B cell (primary cell): ENCODE measurements around the gene CNOT6. TPM values are rescaled to one million over a fixed set of nuclear protein-coding genes. Genes with fewer than 3 reads are reported as not detected.

ENCODE experiments used
- ATAC-seq: fragments of 200-7000 bp; cut with Tn5 transposase; one replicate; pipeline ENCODE4 v1.10.0; 2021; ENCODE audit warnings: low read depth, mild to moderate bottlenecking, moderate number of reproducible peaks, moderate library complexity
- CTCF ChIA-PET: fragments of 350-600 bp; sonication (Branson Sonifier 250); formaldehyde crosslinking; loops from one replicate; lab custom pipeline; 2021; ENCODE audit warnings: antibody characterized with exemption, inconsistent platforms; lab: Charles Lee
- POLR2A ChIA-PET: fragments of 350-600 bp; sonication (Branson Sonifier 250); formaldehyde crosslinking; loops from one replicate; lab custom pipeline; 2021; ENCODE audit warnings: antibody characterized with exemption; lab: Charles Lee
- DNase-seq: peaks from one replicate; pipeline ENCODE4 v3.0.0; 2013
- H2AFZ ChIP-seq: 2 replicates; pipeline ENCODE4 v1.6.1; 2012; ENCODE audit warnings: mild to moderate bottlenecking, low read depth, low read length; ENCODE audit not compliant: insufficient read depth, poor library complexity, severe bottlenecking
- H3K27ac ChIP-seq, 2 donors: 1 replicate in 1 of 2; 2 replicates in 1 of 2; pipeline ENCODE4 v1.5.1; 2012 to 2013; ENCODE audit warnings: low read length in 2 of 2, mild to moderate bottlenecking in 2 of 2, moderate library complexity in 1 of 2
- H3K27me3 ChIP-seq, 4 experiments: fragments of 200-600 bp in 1 of 4; sonication (generic) in 1 of 4; replicated peaks in 1 of 4; 1 replicate in 2 of 4; 2 replicates in 2 of 4; pipeline versions ENCODE4 v1.6.1 to v1.7.0; 2013 to 2016; ENCODE audit warnings: low read length in 3 of 4, mild to moderate bottlenecking in 2 of 4, mixed read lengths in 1 of 4, moderate library complexity in 1 of 4; ENCODE audit not compliant: insufficient read depth in 4 of 4, control insufficient read depth in 3 of 4; ENCODE audit errors: control extremely low read depth in 1 of 4
- H3K36me3 ChIP-seq, 2 experiments: replicated peaks in 1 of 2; 1 replicate in 1 of 2; 2 replicates in 1 of 2; pipeline versions ENCODE4 v1.6.1 to v1.7.1; 2013; ENCODE audit warnings: low read length in 1 of 2; ENCODE audit not compliant: insufficient read depth in 2 of 2, control insufficient read depth in 1 of 2; ENCODE audit errors: control extremely low read depth in 1 of 2, extremely low read depth in 1 of 2
- H3K4me1 ChIP-seq, 2 donors: fragments of 200-600 bp in 1 of 2; sonication (generic) in 1 of 2; 1 replicate in 1 of 2; 2 replicates in 1 of 2; pipeline versions ENCODE4 v1.5.1 to v1.6.1; 2013 to 2017; ENCODE audit warnings: low read length in 2 of 2; ENCODE audit not compliant: control insufficient read depth in 2 of 2, insufficient read depth in 2 of 2
- H3K4me2 ChIP-seq: replicated peaks from 2 replicates; pipeline ENCODE3; 2012; ENCODE audit warnings: mild to moderate bottlenecking, low read depth, low read length; ENCODE audit not compliant: poor library complexity, severe bottlenecking
- H3K4me3 ChIP-seq, 5 experiments: fragments of 200-600 bp in 1 of 5; sonication (generic) in 1 of 5; 1 replicate in 3 of 5; 2 replicates in 2 of 5; pipeline versions ENCODE4 v1.5.1 to v1.7.0; 2011 to 2016; ENCODE audit warnings: low read length in 4 of 5, mild to moderate bottlenecking in 4 of 5, low read depth in 2 of 5, control low read depth in 1 of 5, moderate library complexity in 1 of 5; ENCODE audit not compliant: insufficient read depth in 1 of 5; ENCODE audit errors: control extremely low read depth in 1 of 5, extremely low read depth in 1 of 5
- H3K79me2 ChIP-seq: fragments of 200-600 bp; sonication (generic); one replicate; pipeline ENCODE4 v1.6.0; 2016; ENCODE audit warnings: low read length; ENCODE audit not compliant: control insufficient read depth, insufficient read depth
- H3K9ac ChIP-seq: fragments of 200-600 bp; sonication (generic); 2 replicates; pipeline ENCODE4 v1.6.1; 2017; ENCODE audit warnings: mild to moderate bottlenecking, low read length, moderate library complexity
- H3K9me3 ChIP-seq, 3 donors: one replicate each; pipeline versions ENCODE4 v1.6.1 to v1.7.1; 2013; ENCODE audit warnings: low read length in 2 of 3; ENCODE audit not compliant: control insufficient read depth in 2 of 3, insufficient read depth in 1 of 3; ENCODE audit errors: control extremely low read depth in 1 of 3
- H4K20me1 ChIP-seq: 2 replicates; pipeline ENCODE4 v1.6.0; 2012; ENCODE audit warnings: mild to moderate bottlenecking, low read length; ENCODE audit not compliant: insufficient read depth, control insufficient read depth, poor library complexity, severe bottlenecking
- H3K27ac Mint-ChIP-seq: one replicate; pipeline ENCODE4 v1.8.0; 2021; ENCODE audit warnings: mixed read lengths
- H3K27me3 Mint-ChIP-seq: one replicate; pipeline ENCODE4 v1.8.0; 2021; ENCODE audit warnings: mixed read lengths
- H3K4me1 Mint-ChIP-seq: one replicate; pipeline ENCODE4 v1.8.0; 2021; ENCODE audit warnings: mixed read lengths
- H3K4me3 Mint-ChIP-seq: one replicate; pipeline ENCODE4 v1.8.0; 2021; ENCODE audit warnings: mixed read lengths
- H3K9me3 Mint-ChIP-seq: one replicate; pipeline ENCODE4 v1.8.0; 2022; ENCODE audit warnings: mixed read lengths; ENCODE audit not compliant: insufficient read depth
- EZH2 ChIP-seq: IDR thresholded peaks from 2 replicates; pipeline ENCODE4 v1.6.1; 2012; ENCODE audit warnings: borderline replicate concordance, low read depth, mild to moderate bottlenecking, moderate library complexity, low read length; ENCODE audit not compliant: insufficient read depth, poor library complexity, severe bottlenecking
- WGBS: methylation state at CpG from one replicate; pipeline ENCODE4 v1.1.5; 2013; ENCODE audit warnings: missing lambda C conversion rate; ENCODE audit not compliant: insufficient coverage; 5-methylcytosine and 5-hydroxymethylcytosine counted together
- intact Hi-C: fragments of 100-400 bp; cut with micrococcal nuclease; formaldehyde crosslinking; loops from one replicate; pipeline ENCODE4 v1.10.0; 2022
- polyA plus RNA-seq: library from polyadenylated mRNA; depleted of rRNA; stranded (reverse); fragments of >200 nt; gene quantifications from 2 replicates; pipeline ENCODE4 v1.2.3, GENCODE V29; 2012
- total RNA-seq, 2 donors: library from RNA; stranded (reverse); fragments of 120-200 nt in 1 of 2; gene quantifications; 1 replicate in 1 of 2; 2 replicates in 1 of 2; pipeline versions ENCODE4 v1.2.3 to v1.2.4, GENCODE V29; 2013 to 2022
- TF ChIP-seq, protein P1 (sequence below): fragments of 200-600 bp; IDR thresholded peaks from one replicate; pipeline ENCODE4 v1.8.0; 2022; ENCODE audit warnings: antibody characterized with exemption, mild to moderate bottlenecking

CNOT6 gene
- total and polyA plus RNA-seq, 2 donors (not counting 1 experiment from before 2014, with no cell fraction given), result 4.3 to 31.1 TPM

DNA sequence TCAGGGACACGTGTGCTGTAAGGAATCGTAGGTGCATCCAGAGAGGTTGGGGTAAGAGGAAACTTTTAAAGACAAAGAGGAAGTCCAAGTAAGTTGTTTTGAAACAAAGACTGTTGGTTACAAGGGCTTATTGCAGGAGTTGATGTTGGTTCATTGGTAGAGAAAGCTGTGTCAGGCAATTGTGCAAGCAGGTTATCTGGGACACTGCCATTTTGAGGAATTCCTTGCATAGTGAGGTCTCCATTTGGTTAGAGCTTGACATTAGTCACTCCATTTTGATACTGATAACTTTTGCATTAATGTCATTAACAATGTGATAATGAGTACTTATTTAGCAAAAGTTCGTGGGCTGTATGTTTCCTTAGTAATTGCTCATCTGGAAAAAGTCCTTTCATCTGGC is 24.9 kb downstream of the CNOT6 start:
- intact Hi-C loops, result no loop called here

DNA sequence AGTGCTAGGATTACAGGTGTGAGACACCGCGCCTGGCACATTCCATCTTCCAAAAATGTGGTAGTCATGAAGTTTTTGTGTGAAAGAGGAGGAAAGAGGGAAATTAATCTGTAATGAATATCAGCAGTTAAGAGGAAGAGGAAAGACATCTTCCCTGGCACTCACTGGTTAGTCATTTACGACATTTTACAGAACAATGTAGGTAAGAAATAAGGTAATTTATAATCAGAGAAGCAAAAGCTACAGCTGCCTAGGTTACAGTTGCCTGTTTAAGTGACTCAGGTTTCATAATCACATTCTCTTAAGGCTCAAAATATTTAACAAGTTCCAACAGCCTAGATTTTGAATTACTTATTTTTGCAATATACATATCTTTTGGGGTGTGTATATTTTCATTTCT is 26.9 kb downstream of the CNOT6 start:
- H3K4me1 ChIP-seq, result peaks cover 17 to 22% of the 10 kb centered on the region in 2 donors
- H3K27ac ChIP-seq, result no peak overlapping the region
- Mint-ChIP-seq H3K27me3 (no peaks in the 10 kb centered on the region), H3K4me3 (no peak overlapping the region), H3K4me1 (peaks cover 63% of the 10 kb centered on the region), H3K27ac (no peak overlapping the region), H3K9me3 (no peaks in the 10 kb centered on the region)
- no peak overlapping the region for H3K4me3 ChIP-seq
- no peaks in the 10 kb centered on the region for H3K36me3 ChIP-seq
- no peak overlapping the region for H2AFZ ChIP-seq
- no peaks in the 10 kb centered on the region for H3K9me3 ChIP-seq
- DNase-seq (no peak), ATAC-seq (no peak)
- TF ChIP-seq, protein P1, sequence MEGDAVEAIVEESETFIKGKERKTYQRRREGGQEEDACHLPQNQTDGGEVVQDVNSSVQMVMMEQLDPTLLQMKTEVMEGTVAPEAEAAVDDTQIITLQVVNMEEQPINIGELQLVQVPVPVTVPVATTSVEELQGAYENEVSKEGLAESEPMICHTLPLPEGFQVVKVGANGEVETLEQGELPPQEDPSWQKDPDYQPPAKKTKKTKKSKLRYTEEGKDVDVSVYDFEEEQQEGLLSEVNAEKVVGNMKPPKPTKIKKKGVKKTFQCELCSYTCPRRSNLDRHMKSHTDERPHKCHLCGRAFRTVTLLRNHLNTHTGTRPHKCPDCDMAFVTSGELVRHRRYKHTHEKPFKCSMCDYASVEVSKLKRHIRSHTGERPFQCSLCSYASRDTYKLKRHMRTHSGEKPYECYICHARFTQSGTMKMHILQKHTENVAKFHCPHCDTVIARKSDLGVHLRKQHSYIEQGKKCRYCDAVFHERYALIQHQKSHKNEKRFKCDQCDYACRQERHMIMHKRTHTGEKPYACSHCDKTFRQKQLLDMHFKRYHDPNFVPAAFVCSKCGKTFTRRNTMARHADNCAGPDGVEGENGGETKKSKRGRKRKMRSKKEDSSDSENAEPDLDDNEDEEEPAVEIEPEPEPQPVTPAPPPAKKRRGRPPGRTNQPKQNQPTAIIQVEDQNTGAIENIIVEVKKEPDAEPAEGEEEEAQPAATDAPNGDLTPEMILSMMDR, result no peak
- TF ChIP-seq EZH2, result no peak
- no CpG with 5 or more reads among the region's 3 CpGs for WGBS
- POLR2A ChIA-PET, result no interaction called here
- H3K9ac ChIP-seq, result no peak overlapping the region
- CTCF ChIA-PET, result no interaction called here
- peaks cover 96% of the 10 kb centered on the region for H3K79me2 ChIP-seq
- H4K20me1 ChIP-seq, result peaks cover 80% of the 10 kb centered on the region
- intact Hi-C loops, result no loop called here
- H3K4me2 ChIP-seq, result no peak overlapping the region
- no peaks in the 10 kb centered on the region for H3K27me3 ChIP-seq

More for the DNA sequence above, 24.9 kb downstream of the CNOT6 start:
- Histone ChIP-seq H3K4me1 (peaks cover 17% of the 10 kb centered on the region in 2 donors), H3K4me3 (no peak overlapping the region), H3K36me3 (no peaks in the 10 kb centered on the region), H4K20me1 (peaks cover 75% of the 10 kb centered on the region), H3K27ac (no peak overlapping the region), H3K4me2 (no peak overlapping the region), H2AFZ (no peak overlapping the region), H3K27me3 (no peaks in the 10 kb centered on the region), H3K9ac (no peak overlapping the region), H3K79me2 (peaks cover 96% of the 10 kb centered on the region), H3K9me3 (no peaks in the 10 kb centered on the region)
- ChIA-PET CTCF (interaction anchor here (1.0 kb wide), 1 partner anchor 9 kb away, joined by 3 read pairs; no protein-coding TSS in a partner anchor), POLR2A (no interaction called here)
- no peaks in the 10 kb centered on the region for H3K27me3 Mint-ChIP-seq
- H3K9me3 Mint-ChIP-seq, result no peaks in the 10 kb centered on the region
- peak overlapping the region; percentile 11 for H3K27ac Mint-ChIP-seq
- DNase-seq, result no peak
- peaks cover 58% of the 10 kb centered on the region for H3K4me1 Mint-ChIP-seq
- TF ChIP-seq, protein P1, result no peak
- no peak for TF ChIP-seq EZH2
- no peak overlapping the region for H3K4me3 Mint-ChIP-seq
- ATAC-seq, result no peak
- 67% methylated on average over 2 of the region's 3 CpGs for WGBS
